Spleen (tissue), 11 donors: ENCODE measurements around the gene GADD45GIP1. TPM values are rescaled to one million over a fixed set of nuclear protein-coding genes. Genes with fewer than 3 reads are reported as not detected.

Source experiments
- DNase-seq: peaks from one replicate; pipeline ENCODE4 v3.0.0-alpha.2; 2020
- H3K27ac ChIP-seq, 8 donors: fragments of 200-600 bp; sonication (generic) in 7 of 8; 1 replicate in 4 of 8; 2 replicates in 4 of 8; pipeline versions ENCODE4 v1.5.0 to v1.8.0; 2016 to 2021; ENCODE audit warnings: inconsistent platforms in 4 of 8, mild to moderate bottlenecking in 4 of 8, moderate library complexity in 1 of 8
- H3K27me3 ChIP-seq, 7 donors: fragments of 200-600 bp; sonication (generic) in 6 of 7; replicated peaks in 1 of 7; 1 replicate in 4 of 7; 2 replicates in 3 of 7; pipeline versions ENCODE4 v1.5.0 to v1.8.0; 2016 to 2021; ENCODE audit warnings: inconsistent platforms in 3 of 7, mild to moderate bottlenecking in 1 of 7
- H3K36me3 ChIP-seq, 6 donors: fragments of 200-600 bp; sonication (generic) in 5 of 6; 1 replicate in 4 of 6; 2 replicates in 2 of 6; pipeline versions ENCODE4 v1.5.0 to v1.8.0; 2016 to 2021; ENCODE audit warnings: inconsistent platforms in 2 of 6
- H3K4me1 ChIP-seq, 6 donors: fragments of 200-600 bp; sonication (generic) in 5 of 6; 1 replicate in 3 of 6; 2 replicates in 3 of 6; pipeline versions ENCODE4 v1.5.0 to v1.8.0; 2016 to 2021; ENCODE audit warnings: inconsistent platforms in 3 of 6
- H3K4me3 ChIP-seq, 8 donors: fragments of 200-600 bp; sonication (generic) in 7 of 8; 1 replicate in 4 of 8; 2 replicates in 4 of 8; pipeline versions ENCODE4 v1.5.0 to v1.8.0; 2016 to 2021; ENCODE audit warnings: inconsistent platforms in 4 of 8, mild to moderate bottlenecking in 4 of 8, moderate library complexity in 2 of 8
- H3K9me3 ChIP-seq, 8 donors: fragments of 200-600 bp; sonication (generic) in 7 of 8; 1 replicate in 4 of 8; 2 replicates in 4 of 8; pipeline versions ENCODE4 v1.5.0 to v1.8.0; 2016 to 2021; ENCODE audit warnings: inconsistent platforms in 4 of 8
- POLR2A ChIP-seq, 3 donors: fragments of 450-650 bp; IDR thresholded peaks; one replicate each; pipeline ENCODE4 v1.5.1; 2017; ENCODE audit warnings: antibody characterized with exemption in 3 of 3, mild to moderate bottlenecking in 1 of 3
- POLR2AphosphoS5 ChIP-seq, 3 donors: sonication (generic); formaldehyde crosslinking; IDR thresholded peaks; one replicate each; pipeline ENCODE4 v1.5.1; 2017; ENCODE audit warnings: antibody characterized with exemption in 3 of 3
- WGBS, 5 donors: extraction: QIAGEN DNeasy Blood & Tissue Kit in 3 of 5; methylation state at CpG; one replicate each; pipeline versions ENCODE4 v1.1.5 to v1.1.7; 2013 to 2018; 5-methylcytosine and 5-hydroxymethylcytosine counted together
- intact Hi-C: fragments of 100-400 bp; cut with DNase I; formaldehyde crosslinking; loops from one replicate; pipeline ENCODE4 v1.15.0; 2023; ENCODE audit warnings: low total_unique reads
- polyA plus RNA-seq, 3 donors: library from polyadenylated mRNA; stranded (reverse); fragments of 200-250 nt; gene quantifications; one replicate each; pipeline ENCODE4 v1.2.1, GENCODE V29; 2013
- total RNA-seq, 7 donors: library from RNA; depleted of rRNA in 3 of 7; stranded (reverse); fragments of >200 nt in 3 of 7; fragmentation: NEBNext Ultra II Directional in 4 of 7; extraction: Animal tissue kit (Norgen Biotek cat#: 25700) in 4 of 7; gene quantifications; one replicate each; pipeline versions ENCODE4 v1.1.0 to v1.2.1, GENCODE V29; 2016 to 2021
- TF ChIP-seq, protein P1 (sequence below), 11 experiments: fragments of 200-600 bp in 7 of 11; fragments of 450-650 bp in 4 of 11; sonication (generic) in 4 of 11; IDR thresholded peaks in 8 of 11; conservative IDR thresholded peaks in 3 of 11; 1 replicate in 7 of 11; 2 replicates in 4 of 11; pipeline versions ENCODE4 v1.4.0 to v1.8.0; 2016 to 2021; ENCODE audit warnings: antibody characterized with exemption in 11 of 11, inconsistent platforms in 4 of 11, mild to moderate bottlenecking in 1 of 11
- donor health status: healthy with polysubstance abuse.
- donor health status: DM: no; HTN: no; CAD: no; lungs with moderate emphysema.
- donor health status: DM: no; HTN: no; CAD: no.
- donor health status: Bipolar disorder and iron deficiency.
- donor health status: healthy.
- donor health status: DM: no; HTN: no; CAD: no.
- donor health status: DM: yes; HTN: yes; CAD: no.

GADD45GIP1 gene
- total and polyA plus RNA-seq, 10 donors = 12.8 to 47.9 (median 21.8) TPM

DNA sequence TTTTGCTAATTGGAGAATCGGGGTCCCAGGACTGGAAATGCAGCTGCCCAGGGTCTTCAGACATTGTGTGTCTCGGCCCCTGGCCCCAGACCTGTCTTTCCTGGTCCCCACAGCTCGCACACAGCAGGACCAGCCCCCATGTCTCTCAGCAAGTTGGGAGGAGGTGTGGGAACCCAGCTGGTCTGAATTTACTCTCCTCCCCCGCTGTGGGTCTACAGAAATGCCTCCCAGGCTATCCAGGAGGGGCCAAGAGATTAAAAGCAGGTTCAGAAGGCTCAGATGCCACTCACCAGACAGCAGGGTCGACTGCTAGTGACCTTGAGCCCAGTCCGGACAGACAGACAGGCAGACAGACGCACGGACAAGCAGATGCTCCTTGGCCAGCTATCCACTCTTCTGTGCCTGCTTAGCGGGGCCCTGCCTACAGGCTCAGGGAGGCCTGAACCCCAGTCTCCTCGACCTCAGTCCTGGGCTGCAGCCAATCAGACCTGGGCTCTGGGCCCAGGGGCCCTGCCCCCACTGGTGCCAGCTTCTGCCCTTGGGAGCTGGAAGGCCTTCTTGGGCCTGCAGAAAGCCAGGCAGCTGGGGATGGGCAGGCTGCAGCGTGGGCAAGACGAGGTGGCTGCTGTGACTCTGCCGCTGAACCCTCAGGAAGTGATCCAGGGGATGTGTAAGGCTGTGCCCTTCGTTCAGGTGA is 12.4 kb upstream of the GADD45GIP1 start, which contains the start of gene DAND5:
Gene DAND5, plus strand, starts transcription at position 285 of the 697 bp plus-strand sequence. Its CDS starts 85 bp downstream, at position 370.
- no peaks in the 10 kb centered on the region for H3K9me3 ChIP-seq
- intact Hi-C loops = loop anchor here (10.0 kb wide), 1 partner anchor 85 kb away; the partner anchor contains the start of genes DNASE2 and KLF1
- TF ChIP-seq, protein P1, sequence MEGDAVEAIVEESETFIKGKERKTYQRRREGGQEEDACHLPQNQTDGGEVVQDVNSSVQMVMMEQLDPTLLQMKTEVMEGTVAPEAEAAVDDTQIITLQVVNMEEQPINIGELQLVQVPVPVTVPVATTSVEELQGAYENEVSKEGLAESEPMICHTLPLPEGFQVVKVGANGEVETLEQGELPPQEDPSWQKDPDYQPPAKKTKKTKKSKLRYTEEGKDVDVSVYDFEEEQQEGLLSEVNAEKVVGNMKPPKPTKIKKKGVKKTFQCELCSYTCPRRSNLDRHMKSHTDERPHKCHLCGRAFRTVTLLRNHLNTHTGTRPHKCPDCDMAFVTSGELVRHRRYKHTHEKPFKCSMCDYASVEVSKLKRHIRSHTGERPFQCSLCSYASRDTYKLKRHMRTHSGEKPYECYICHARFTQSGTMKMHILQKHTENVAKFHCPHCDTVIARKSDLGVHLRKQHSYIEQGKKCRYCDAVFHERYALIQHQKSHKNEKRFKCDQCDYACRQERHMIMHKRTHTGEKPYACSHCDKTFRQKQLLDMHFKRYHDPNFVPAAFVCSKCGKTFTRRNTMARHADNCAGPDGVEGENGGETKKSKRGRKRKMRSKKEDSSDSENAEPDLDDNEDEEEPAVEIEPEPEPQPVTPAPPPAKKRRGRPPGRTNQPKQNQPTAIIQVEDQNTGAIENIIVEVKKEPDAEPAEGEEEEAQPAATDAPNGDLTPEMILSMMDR (IDR thresholded peaks at IDR 0.05 in 8 of 11, conservative IDR thresholded peaks at IDR 0.05 in 3 of 11) = no peak
- TF ChIP-seq POLR2A (IDR thresholded peaks at IDR 0.05) (no peak), POLR2AphosphoS5 (IDR thresholded peaks at IDR 0.05) (no peak)
- 47 to 65% (median 59%) methylated on average over 5 to 14 of the region's 14 CpGs for WGBS, 5 donors
- peaks cover 3 to 14% (median 12%) of the 10 kb centered on the region in 6 donors for H3K4me1 ChIP-seq
- DNase-seq = no peak
- H3K27me3 ChIP-seq = peaks cover 0 to under 1% (median 0%) of the 10 kb centered on the region in 7 donors
- no peak within 1 kb of the TSS for H3K4me3 ChIP-seq
- no peaks in the 10 kb centered on the region for H3K36me3 ChIP-seq
- H3K27ac ChIP-seq = no peak within 1 kb of the TSS

DNA sequence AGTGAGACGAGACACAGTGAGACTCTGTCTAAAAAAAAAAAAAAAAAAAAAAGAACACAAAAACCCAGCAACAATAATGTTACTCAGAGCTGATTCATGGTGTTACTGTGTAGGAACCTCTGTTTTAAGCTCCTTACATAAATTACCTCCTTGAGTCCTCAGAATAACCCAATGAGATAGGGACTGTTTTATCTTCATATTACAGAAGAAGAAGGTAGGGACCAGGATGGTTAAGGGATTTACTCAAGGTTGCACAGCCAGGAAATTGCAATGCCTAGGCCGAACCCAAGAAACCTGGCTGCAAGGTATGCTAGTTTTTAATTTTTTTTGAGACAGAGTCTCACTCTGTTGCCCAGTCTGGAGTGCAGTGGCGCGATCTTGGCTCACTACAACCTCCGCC is 10.9 kb upstream of the GADD45GIP1 start:
- TF ChIP-seq POLR2AphosphoS5 (IDR thresholded peaks at IDR 0.05) = no peak
- no peak for TF ChIP-seq POLR2A (IDR thresholded peaks at IDR 0.05)
- TF ChIP-seq, protein P1 (IDR thresholded peaks at IDR 0.05 in 8 of 11, conservative IDR thresholded peaks at IDR 0.05 in 3 of 11) = no peak
- H3K9me3 ChIP-seq = no peaks in the 10 kb centered on the region
- DNase-seq = no peak
- H3K27me3 ChIP-seq = no peaks in the 10 kb centered on the region
- H3K36me3 ChIP-seq = no peaks in the 10 kb centered on the region
- WGBS, 5 donors = 90 to 94% (median 92%) methylated on average over 5 of the region's 5 CpGs
- H3K4me3 ChIP-seq = no peak overlapping the region
- no peak overlapping the region for H3K27ac ChIP-seq
- peaks cover 3 to 14% (median 12%) of the 10 kb centered on the region in 6 donors for H3K4me1 ChIP-seq
- intact Hi-C loops = loop anchor here (10.0 kb wide), 1 partner anchor 83 kb away; the partner anchor contains the start of genes DNASE2 and KLF1

DNA sequence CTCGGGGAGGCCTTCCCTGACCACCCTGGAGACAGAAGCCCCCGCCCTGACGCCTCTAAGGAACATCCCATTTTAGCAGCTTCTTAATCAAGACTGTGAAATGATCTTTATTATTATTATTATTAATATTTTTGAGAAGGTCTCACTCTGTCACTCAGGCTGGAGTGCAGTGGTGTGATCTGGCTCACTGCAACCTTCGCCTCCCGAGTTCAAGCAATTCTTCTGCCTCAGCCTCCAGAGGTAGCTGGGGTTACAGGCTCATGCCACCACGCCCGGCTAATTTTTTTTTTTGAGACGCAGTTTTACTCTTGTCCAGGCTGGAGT is 8.8 kb upstream of the GADD45GIP1 start:
- intact Hi-C loops = loop anchor here (10.0 kb wide), 1 partner anchor 81 kb away; the partner anchor contains the start of genes DNASE2 and KLF1
- Histone ChIP-seq H3K27ac (peak overlapping the region in 5 of 8 donors; percentile 27 to 79 (median 65)), H3K36me3 (no peaks in the 10 kb centered on the region)

More for the DNA sequence above, 8.8 kb upstream of the GADD45GIP1 start:
- Histone ChIP-seq H3K4me1 (peaks cover 3 to 14% (median 12%) of the 10 kb centered on the region in 6 donors), H3K27me3 (no peaks in the 10 kb centered on the region), H3K4me3 (peak overlapping the region in 2 of 8 donors; percentile 50 to 72), H3K9me3 (no peaks in the 10 kb centered on the region)
- 50 to 58% (median 56%) methylated on average over 8 of the region's 8 CpGs for WGBS, 5 donors
- DNase-seq = no peak
- TF ChIP-seq, protein P1 (IDR thresholded peaks at IDR 0.05 in 8 of 11, conservative IDR thresholded peaks at IDR 0.05 in 3 of 11) = no peak
- TF ChIP-seq POLR2AphosphoS5 (IDR thresholded peaks at IDR 0.05) = no peak
- TF ChIP-seq POLR2A (IDR thresholded peaks at IDR 0.05) = no peak
